ENCODE data around the gene EVI5.
A peak's percentile ranks its signal among the peaks of the same experiment; 100 is the strongest.

Gene EVI5

GRCh38 chr1:92476071-92476631, 308.8 kb downstream of the EVI5 start:
- H3K27me3 ChIP-seq (ENCODE audit: insufficient read depth, low read length) = peaks cover 48% of the 10 kb centered on the region
- no peaks in the 10 kb centered on the region for H3K36me3 ChIP-seq (ENCODE audit: insufficient read depth, low read length)
- no peak overlapping the region for H3K27ac ChIP-seq (ENCODE audit: low read depth, low read length)
- H3K4me3 ChIP-seq (ENCODE audit: low read depth, low read length) = no peak overlapping the region
- no peaks in the 10 kb centered on the region for H3K79me2 ChIP-seq (ENCODE audit: control insufficient read depth, insufficient read depth, low read length, unreplicated experiment)
- no peaks in the 10 kb centered on the region for H3K4me1 ChIP-seq (ENCODE audit: control insufficient read depth, insufficient read depth, low read length, unreplicated experiment)
- H2AFZ ChIP-seq (ENCODE audit: low read length, unreplicated experiment) = no peak overlapping the region

GRCh38 chr1:92475029-92475428, 309.9 kb downstream of the EVI5 start:
- H3K4me1 ChIP-seq (ENCODE audit: control insufficient read depth, insufficient read depth, low read length, unreplicated experiment) = no peaks in the 10 kb centered on the region
- H3K4me3 ChIP-seq (ENCODE audit: low read depth, low read length) = no peak overlapping the region
- H3K79me2 ChIP-seq (ENCODE audit: control insufficient read depth, insufficient read depth, low read length, unreplicated experiment) = no peaks in the 10 kb centered on the region
- H3K27me3 ChIP-seq (ENCODE audit: insufficient read depth, low read length) = peaks cover 36% of the 10 kb centered on the region
- H3K36me3 ChIP-seq (ENCODE audit: insufficient read depth, low read length) = no peaks in the 10 kb centered on the region
- no peak overlapping the region for H3K27ac ChIP-seq (ENCODE audit: low read depth, low read length)
- no peak overlapping the region for H2AFZ ChIP-seq (ENCODE audit: low read length, unreplicated experiment)

GRCh38 chr1:92473781-92474495, 311.0 kb downstream of the EVI5 start:
- H3K27me3 ChIP-seq (ENCODE audit: insufficient read depth, low read length) = peaks cover 32% of the 10 kb centered on the region; the same call in 1 of the 2 replicates

GRCh38 chr1:92470216-92470615, 314.7 kb downstream of the EVI5 start:
- no peaks in the 10 kb centered on the region for H3K4me1 ChIP-seq (ENCODE audit: control insufficient read depth, insufficient read depth, low read length, unreplicated experiment)
- H2AFZ ChIP-seq (ENCODE audit: low read length, unreplicated experiment) = no peak overlapping the region
- H3K79me2 ChIP-seq (ENCODE audit: control insufficient read depth, insufficient read depth, low read length, unreplicated experiment) = no peaks in the 10 kb centered on the region
- H3K4me3 ChIP-seq (ENCODE audit: low read depth, low read length) = no peak overlapping the region
- H3K27me3 ChIP-seq (ENCODE audit: insufficient read depth, low read length) = peaks cover 6% of the 10 kb centered on the region; the same call in 1 of the 2 replicates
- H3K27ac ChIP-seq (ENCODE audit: low read depth, low read length) = no peak overlapping the region
- H3K36me3 ChIP-seq (ENCODE audit: insufficient read depth, low read length) = no peaks in the 10 kb centered on the region

More at GRCh38 chr1:92473781-92474495, 311.0 kb downstream of the EVI5 start:
- no peaks in the 10 kb centered on the region for H3K79me2 ChIP-seq (ENCODE audit: control insufficient read depth, insufficient read depth, low read length, unreplicated experiment)
- no peaks in the 10 kb centered on the region for H3K4me1 ChIP-seq (ENCODE audit: control insufficient read depth, insufficient read depth, low read length, unreplicated experiment)
- no peak overlapping the region for H3K27ac ChIP-seq (ENCODE audit: low read depth, low read length)
- H3K36me3 ChIP-seq (ENCODE audit: insufficient read depth, low read length) = no peaks in the 10 kb centered on the region
- no peak overlapping the region for H3K4me3 ChIP-seq (ENCODE audit: low read depth, low read length)
- no peak overlapping the region for H2AFZ ChIP-seq (ENCODE audit: low read length, unreplicated experiment)

GRCh38 chr1:92466683-92467352, 318.1 kb downstream of the EVI5 start:
- H3K36me3 ChIP-seq (ENCODE audit: insufficient read depth, low read length) = no peaks in the 10 kb centered on the region

GRCh38 chr1:92465256-92465647, 319.7 kb downstream of the EVI5 start:
- Histone ChIP-seq H2AFZ (ENCODE audit: low read length, unreplicated experiment) (no peak overlapping the region), H3K27ac (ENCODE audit: low read depth, low read length) (no peak overlapping the region), H3K36me3 (ENCODE audit: insufficient read depth, low read length) (no peaks in the 10 kb centered on the region), H3K4me3 (ENCODE audit: low read depth, low read length) (no peak overlapping the region), H3K4me1 (ENCODE audit: control insufficient read depth, insufficient read depth, low read length, unreplicated experiment) (peaks cover 4% of the 10 kb centered on the region), H3K79me2 (ENCODE audit: control insufficient read depth, insufficient read depth, low read length, unreplicated experiment) (no peaks in the 10 kb centered on the region), H3K27me3 (ENCODE audit: insufficient read depth, low read length) (no peaks in the 10 kb centered on the region)

More at GRCh38 chr1:92466683-92467352, 318.1 kb downstream of the EVI5 start:
- H3K4me3 ChIP-seq (ENCODE audit: low read depth, low read length) = no peak overlapping the region
- no peaks in the 10 kb centered on the region for H3K27me3 ChIP-seq (ENCODE audit: insufficient read depth, low read length)
- no peaks in the 10 kb centered on the region for H3K4me1 ChIP-seq (ENCODE audit: control insufficient read depth, insufficient read depth, low read length, unreplicated experiment)
- no peak overlapping the region for H2AFZ ChIP-seq (ENCODE audit: low read length, unreplicated experiment)
- H3K79me2 ChIP-seq (ENCODE audit: control insufficient read depth, insufficient read depth, low read length, unreplicated experiment) = no peaks in the 10 kb centered on the region
- H3K27ac ChIP-seq (ENCODE audit: low read depth, low read length) = no peak overlapping the region

- peaks cover 4% of the 10 kb centered on the region for H3K4me1 ChIP-seq (ENCODE audit: control insufficient read depth, insufficient read depth, low read length, unreplicated experiment)
- no peak overlapping the region for H2AFZ ChIP-seq (ENCODE audit: low read length, unreplicated experiment)
- no peak overlapping the region for H3K27ac ChIP-seq (ENCODE audit: low read depth, low read length)
- H3K79me2 ChIP-seq (ENCODE audit: control insufficient read depth, insufficient read depth, low read length, unreplicated experiment) = no peaks in the 10 kb centered on the region
- H3K27me3 ChIP-seq (ENCODE audit: insufficient read depth, low read length) = no peaks in the 10 kb centered on the region
- no peak overlapping the region for H3K4me3 ChIP-seq (ENCODE audit: low read depth, low read length)
- H3K36me3 ChIP-seq (ENCODE audit: insufficient read depth, low read length) = no peaks in the 10 kb centered on the region
These were observed 320.2 kb downstream of the EVI5 start for GRCh38 chr1:92464588-92465255.

- H2AFZ ChIP-seq (ENCODE audit: low read length, unreplicated experiment) = peak overlapping the region; percentile 29
- H3K27ac ChIP-seq (ENCODE audit: low read depth, low read length) = no peak overlapping the region
- H3K27me3 ChIP-seq (ENCODE audit: insufficient read depth, low read length) = no peaks in the 10 kb centered on the region
These were observed 323.4 kb downstream of the EVI5 start for GRCh38 chr1:92461364-92462097.

GRCh38 chr1:92459871-92460320, 325.0 kb downstream of the EVI5 start:
- Histone ChIP-seq H3K27me3 (ENCODE audit: insufficient read depth, low read length) (no peaks in the 10 kb centered on the region), H3K27ac (ENCODE audit: low read depth, low read length) (no peak overlapping the region), H3K36me3 (ENCODE audit: insufficient read depth, low read length) (no peaks in the 10 kb centered on the region), H3K4me1 (ENCODE audit: control insufficient read depth, insufficient read depth, low read length, unreplicated experiment) (peaks cover 4% of the 10 kb centered on the region), H2AFZ (ENCODE audit: low read length, unreplicated experiment) (no peak overlapping the region), H3K4me3 (ENCODE audit: low read depth, low read length) (no peak overlapping the region), H3K79me2 (ENCODE audit: control insufficient read depth, insufficient read depth, low read length, unreplicated experiment) (no peaks in the 10 kb centered on the region)

More at GRCh38 chr1:92461364-92462097, 323.4 kb downstream of the EVI5 start:
- Histone ChIP-seq H3K36me3 (ENCODE audit: insufficient read depth, low read length) (no peaks in the 10 kb centered on the region), H3K4me1 (ENCODE audit: control insufficient read depth, insufficient read depth, low read length, unreplicated experiment) (peaks cover 4% of the 10 kb centered on the region), H3K79me2 (ENCODE audit: control insufficient read depth, insufficient read depth, low read length, unreplicated experiment) (no peaks in the 10 kb centered on the region), H3K4me3 (ENCODE audit: low read depth, low read length) (no peak overlapping the region)
